Ishikawa (cell line): ENCODE results near the gene KRTAP10-11.

Experiments used
- CEBPB ChIP-seq: IDR thresholded peaks from 2 replicates; pipeline ENCODE4 v1.6.1; 2012
- CREB1 ChIP-seq: IDR thresholded peaks from 2 replicates; pipeline ENCODE4 v1.6.1; 2012; ENCODE audit warnings: low read depth
- EGR1 ChIP-seq: IDR thresholded peaks from 2 replicates; pipeline ENCODE4 v1.6.1; 2012
- EP300 ChIP-seq: IDR thresholded peaks from 2 replicates; pipeline ENCODE4 v1.6.1; 2012; ENCODE audit warnings: borderline replicate concordance
- FOXM1 ChIP-seq: IDR thresholded peaks from 2 replicates; pipeline ENCODE4 v1.6.1; 2012; ENCODE audit warnings: low read depth, borderline replicate concordance
- NFIC ChIP-seq: IDR thresholded peaks from 2 replicates; pipeline ENCODE4 v1.6.1; 2012
- RAD21 ChIP-seq: IDR thresholded peaks from 2 replicates; pipeline ENCODE4 v1.6.1; 2012; ENCODE audit warnings: low read depth
- TAF1 ChIP-seq: IDR thresholded peaks from 2 replicates; pipeline ENCODE4 v1.6.1; 2012; ENCODE audit warnings: low read depth, mild to moderate bottlenecking
- TCF12 ChIP-seq: IDR thresholded peaks from 2 replicates; pipeline ENCODE4 v1.6.1; 2012; ENCODE audit warnings: low read depth
- TEAD4 ChIP-seq: IDR thresholded peaks from 2 replicates; pipeline ENCODE4 v1.6.1; 2012
- YY1 ChIP-seq: IDR thresholded peaks from 2 replicates; pipeline ENCODE4 v1.6.1; 2012; ENCODE audit warnings: low read depth
- TF ChIP-seq, protein P1 (sequence below): IDR thresholded peaks from 2 replicates; pipeline ENCODE4 v1.6.1; 2012
- TF ChIP-seq, protein P2 (sequence below): IDR thresholded peaks from 2 replicates; pipeline ENCODE4 v1.6.1; 2012; ENCODE audit warnings: low read depth, mild to moderate bottlenecking
- TF ChIP-seq, protein P3 (sequence below): IDR thresholded peaks from 2 replicates; pipeline ENCODE4 v1.6.1; 2012

DNA sequence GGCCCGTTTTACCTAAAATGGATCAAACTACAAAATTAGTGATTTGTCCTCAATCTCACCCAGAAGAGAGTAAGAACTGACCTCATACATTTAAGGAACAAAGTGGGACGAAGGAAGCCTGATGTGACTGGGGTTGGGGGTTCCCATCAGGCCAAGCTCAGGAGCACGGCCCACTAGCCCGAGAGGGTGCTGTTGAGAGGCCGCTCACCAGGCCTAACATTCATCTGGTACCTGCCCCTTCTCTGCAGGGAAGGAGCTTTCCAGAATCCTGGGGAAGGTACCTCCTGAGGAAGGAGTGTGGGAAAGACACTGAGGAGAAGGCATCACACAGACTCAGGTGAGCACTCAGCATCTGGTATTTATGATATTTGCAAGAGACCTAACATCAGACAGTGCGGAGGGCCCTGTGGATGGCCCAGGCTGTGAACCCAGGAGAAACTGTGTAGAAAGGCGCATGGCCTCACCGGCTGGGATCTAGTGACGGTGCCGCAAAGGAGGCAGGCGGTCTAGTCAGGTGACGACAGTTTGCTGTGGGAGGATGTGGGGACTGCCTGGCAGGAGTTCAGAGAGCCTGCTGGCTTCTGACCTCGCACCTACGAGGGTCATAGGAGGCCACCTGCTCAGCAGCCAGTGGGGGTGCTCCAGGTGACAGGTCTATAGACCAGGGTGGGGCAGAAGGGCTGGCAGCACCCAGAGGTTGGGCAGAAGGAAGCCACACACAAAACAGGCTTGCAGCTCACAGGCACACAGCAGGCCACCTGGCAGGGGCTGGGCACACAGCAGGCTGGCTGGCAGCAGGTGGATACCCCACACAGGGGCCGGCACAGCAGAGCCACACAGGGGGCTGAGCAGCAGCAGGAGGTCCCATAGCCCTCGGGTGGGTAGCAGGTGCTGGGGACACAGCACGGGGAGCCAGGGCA is 7.7 kb downstream of the KRTAP10-11 start:
- no peak for TF ChIP-seq TEAD4
- TF ChIP-seq YY1, result no peak
- no peak for TF ChIP-seq EGR1
- TF ChIP-seq TAF1, result no peak
- TF ChIP-seq, protein P1, sequence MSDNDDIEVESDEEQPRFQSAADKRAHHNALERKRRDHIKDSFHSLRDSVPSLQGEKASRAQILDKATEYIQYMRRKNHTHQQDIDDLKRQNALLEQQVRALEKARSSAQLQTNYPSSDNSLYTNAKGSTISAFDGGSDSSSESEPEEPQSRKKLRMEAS, result no peak
- no peak for TF ChIP-seq CREB1
- no peak for TF ChIP-seq CEBPB
- no peak for TF ChIP-seq RAD21
- no peak for TF ChIP-seq NFIC
- TF ChIP-seq EP300, result no peak
- no peak for TF ChIP-seq FOXM1
- no peak for TF ChIP-seq TCF12
- TF ChIP-seq, protein P2, sequence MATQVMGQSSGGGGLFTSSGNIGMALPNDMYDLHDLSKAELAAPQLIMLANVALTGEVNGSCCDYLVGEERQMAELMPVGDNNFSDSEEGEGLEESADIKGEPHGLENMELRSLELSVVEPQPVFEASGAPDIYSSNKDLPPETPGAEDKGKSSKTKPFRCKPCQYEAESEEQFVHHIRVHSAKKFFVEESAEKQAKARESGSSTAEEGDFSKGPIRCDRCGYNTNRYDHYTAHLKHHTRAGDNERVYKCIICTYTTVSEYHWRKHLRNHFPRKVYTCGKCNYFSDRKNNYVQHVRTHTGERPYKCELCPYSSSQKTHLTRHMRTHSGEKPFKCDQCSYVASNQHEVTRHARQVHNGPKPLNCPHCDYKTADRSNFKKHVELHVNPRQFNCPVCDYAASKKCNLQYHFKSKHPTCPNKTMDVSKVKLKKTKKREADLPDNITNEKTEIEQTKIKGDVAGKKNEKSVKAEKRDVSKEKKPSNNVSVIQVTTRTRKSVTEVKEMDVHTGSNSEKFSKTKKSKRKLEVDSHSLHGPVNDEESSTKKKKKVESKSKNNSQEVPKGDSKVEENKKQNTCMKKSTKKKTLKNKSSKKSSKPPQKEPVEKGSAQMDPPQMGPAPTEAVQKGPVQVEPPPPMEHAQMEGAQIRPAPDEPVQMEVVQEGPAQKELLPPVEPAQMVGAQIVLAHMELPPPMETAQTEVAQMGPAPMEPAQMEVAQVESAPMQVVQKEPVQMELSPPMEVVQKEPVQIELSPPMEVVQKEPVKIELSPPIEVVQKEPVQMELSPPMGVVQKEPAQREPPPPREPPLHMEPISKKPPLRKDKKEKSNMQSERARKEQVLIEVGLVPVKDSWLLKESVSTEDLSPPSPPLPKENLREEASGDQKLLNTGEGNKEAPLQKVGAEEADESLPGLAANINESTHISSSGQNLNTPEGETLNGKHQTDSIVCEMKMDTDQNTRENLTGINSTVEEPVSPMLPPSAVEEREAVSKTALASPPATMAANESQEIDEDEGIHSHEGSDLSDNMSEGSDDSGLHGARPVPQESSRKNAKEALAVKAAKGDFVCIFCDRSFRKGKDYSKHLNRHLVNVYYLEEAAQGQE, result no peak
- TF ChIP-seq, protein P3, sequence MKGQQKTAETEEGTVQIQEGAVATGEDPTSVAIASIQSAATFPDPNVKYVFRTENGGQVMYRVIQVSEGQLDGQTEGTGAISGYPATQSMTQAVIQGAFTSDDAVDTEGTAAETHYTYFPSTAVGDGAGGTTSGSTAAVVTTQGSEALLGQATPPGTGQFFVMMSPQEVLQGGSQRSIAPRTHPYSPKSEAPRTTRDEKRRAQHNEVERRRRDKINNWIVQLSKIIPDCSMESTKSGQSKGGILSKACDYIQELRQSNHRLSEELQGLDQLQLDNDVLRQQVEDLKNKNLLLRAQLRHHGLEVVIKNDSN, result no peak
